Aorta (tissue), 5 donors: Measurements from ENCODE around the gene PPP2R3A. TPM values are rescaled to one million over a fixed set of nuclear protein-coding genes. Genes with fewer than 3 reads are reported as not detected.
"Not testable (repeated sequence)": the region's sequence is repeated elsewhere in the genome, so short reads cannot be mapped to it uniquely, and the experiment has no call there.

Source experiments
- ATAC-seq: fragments of 200-7000 bp; cut with Tn5 transposase; one replicate; pipeline ENCODE4 v1.9.1; 2022; ENCODE audit warnings: moderate library complexity; ENCODE audit not compliant: low FRiP score
- DNase-seq, 2 donors: peaks; one replicate each; pipeline ENCODE4 v3.0.0-alpha.2; 2020
- H3K27ac ChIP-seq, 2 donors: one replicate each; pipeline ENCODE4 v1.5.1; 2013; ENCODE audit warnings: low read length in 2 of 2, mild to moderate bottlenecking in 2 of 2, moderate library complexity in 2 of 2, control low read depth in 1 of 2, inconsistent platforms in 1 of 2, low read depth in 1 of 2
- H3K27me3 ChIP-seq, 2 donors: one replicate each; pipeline ENCODE4 v1.6.1; 2013; ENCODE audit warnings: control low read depth in 1 of 2, low read length in 1 of 2, mild to moderate bottlenecking in 1 of 2, moderate library complexity in 1 of 2; ENCODE audit not compliant: insufficient read depth in 2 of 2, control insufficient read depth in 1 of 2
- H3K36me3 ChIP-seq, 2 donors: one replicate each; pipeline ENCODE4 v1.6.1; 2013; ENCODE audit warnings: control low read depth in 1 of 2, low read length in 1 of 2, mild to moderate bottlenecking in 1 of 2; ENCODE audit not compliant: insufficient read depth in 2 of 2, control insufficient read depth in 1 of 2
- H3K4me1 ChIP-seq, 2 donors: one replicate each; pipeline ENCODE4 v1.6.1; 2013; ENCODE audit warnings: low read length in 2 of 2, control low read depth in 1 of 2, mild to moderate bottlenecking in 1 of 2, moderate library complexity in 1 of 2; ENCODE audit not compliant: insufficient read depth in 2 of 2, control insufficient read depth in 1 of 2
- H3K4me3 ChIP-seq, 2 donors: one replicate each; pipeline ENCODE4 v1.5.1; 2013; ENCODE audit warnings: low read length in 2 of 2, control low read depth in 1 of 2, mild to moderate bottlenecking in 1 of 2
- H3K9me3 ChIP-seq: one replicate; pipeline ENCODE4 v1.6.1; 2013; ENCODE audit warnings: mild to moderate bottlenecking, low read length; ENCODE audit not compliant: control insufficient read depth
- WGBS, 2 donors: extraction: QIAGEN DNeasy Blood & Tissue Kit; methylation state at CpG; one replicate each; pipeline ENCODE4 v1.1.7; 2013; 5-methylcytosine and 5-hydroxymethylcytosine counted together
- intact Hi-C, 2 donors: fragments of 100-400 bp; cut with DNase I; formaldehyde crosslinking; loops; one replicate each; pipeline versions ENCODE4 v1.14.2 to v1.15.0; 2022
- polyA plus RNA-seq, 2 donors: library from polyadenylated mRNA; stranded (reverse); fragments of 200-250 nt; gene quantifications; one replicate each; pipeline ENCODE4 v1.2.3, GENCODE V29; 2013
- total RNA-seq, 2 donors: library from RNA; stranded (reverse); fragmentation: NEBNext Ultra II Directional; extraction: Animal tissue kit (Norgen Biotek cat#: 25700); gene quantifications; one replicate each; pipeline ENCODE4 v1.2.1, GENCODE V29; 2021
- donor health status: healthy with polysubstance abuse.
- donor health status: Bipolar disorder and iron deficiency.
- donor health status: DM: no; HTN: no; CAD: no.
- donor health status: DM: no; HTN: no; CAD: no.
- donor health status: DM: yes; HTN: yes; CAD: no.

The PPP2R3A gene
- total and polyA plus RNA-seq, 4 donors: 2.6 to 19.6 (median 9.5) TPM

- 92 to 94% methylated on average over 3 of the region's 3 CpGs for WGBS, 2 donors
- no peak overlapping the region for H3K4me3 ChIP-seq
- DNase-seq (no peak), ATAC-seq (no peak)
- H3K27me3 ChIP-seq: no peaks in the 10 kb centered on the region
- H3K9me3 ChIP-seq: no peaks in the 10 kb centered on the region
- no peaks in the 10 kb centered on the region for H3K4me1 ChIP-seq
- H3K27ac ChIP-seq: no peak overlapping the region
- H3K36me3 ChIP-seq: no peaks in the 10 kb centered on the region
- intact Hi-C loops: no loop called here
Measured at GRCh38 chr3:135926664-135927063, 38.9 kb upstream of the PPP2R3A start.

GRCh38 chr3:135927155-135927554, 38.4 kb upstream of the PPP2R3A start:
- Histone ChIP-seq H3K36me3 (no peaks in the 10 kb centered on the region), H3K4me3 (no peak overlapping the region), H3K4me1 (no peaks in the 10 kb centered on the region), H3K27ac (no peak overlapping the region), H3K9me3 (no peaks in the 10 kb centered on the region), H3K27me3 (no peaks in the 10 kb centered on the region)
- WGBS, 2 donors: 67 to 78% methylated on average over 1 of the region's 1 CpG
- no peak for DNase-seq
- intact Hi-C loops: no loop called here
- no peak for ATAC-seq

GRCh38 chr3:135929670-135930069, 35.9 kb upstream of the PPP2R3A start:
- intact Hi-C loops: no loop called here
- Histone ChIP-seq H3K27me3 (no peaks in the 10 kb centered on the region), H3K4me3 (no peak overlapping the region), H3K4me1 (no peaks in the 10 kb centered on the region), H3K9me3 (no peaks in the 10 kb centered on the region), H3K36me3 (no peaks in the 10 kb centered on the region), H3K27ac (no peak overlapping the region)
- peak; percentile 38 for ATAC-seq
- WGBS, 2 donors: 67 to 73% methylated on average over 1 of the region's 1 CpG
- DNase-seq: no peak

- DNase-seq (no peak), ATAC-seq (no peak)
- H3K27ac ChIP-seq: no peak overlapping the region
- H3K4me1 ChIP-seq: no peaks in the 10 kb centered on the region
- no peak overlapping the region for H3K4me3 ChIP-seq
- WGBS, 2 donors: 3 to 24% methylated on average over 1 of the region's 1 CpG
- intact Hi-C loops: no loop called here
- no peaks in the 10 kb centered on the region for H3K27me3 ChIP-seq
- no peaks in the 10 kb centered on the region for H3K9me3 ChIP-seq
- no peaks in the 10 kb centered on the region for H3K36me3 ChIP-seq
Measured at GRCh38 chr3:135930255-135930654, 35.3 kb upstream of the PPP2R3A start.

GRCh38 chr3:135935171-135935570, 30.4 kb upstream of the PPP2R3A start:
- H3K9me3 ChIP-seq, H3K27ac ChIP-seq, H3K36me3 ChIP-seq, DNase-seq, H3K4me3 ChIP-seq, intact Hi-C loops, ATAC-seq, H3K27me3 ChIP-seq, H3K4me1 ChIP-seq: not testable (repeated sequence)
- 86 to 89% methylated on average over 5 of the region's 5 CpGs for WGBS, 2 donors

- H3K9me3 ChIP-seq, H3K36me3 ChIP-seq, H3K27me3 ChIP-seq, DNase-seq, H3K4me3 ChIP-seq, H3K27ac ChIP-seq, intact Hi-C loops, H3K4me1 ChIP-seq, ATAC-seq: not testable (repeated sequence)
- WGBS, 2 donors: 90 to 94% methylated on average over 1 of the region's 1 CpG
Measured at GRCh38 chr3:135937766-135938165, 27.8 kb upstream of the PPP2R3A start.

- WGBS, 2 donors: 53 to 59% methylated on average over 2 of the region's 2 CpGs
- Histone ChIP-seq H3K27me3 (no peaks in the 10 kb centered on the region), H3K4me1 (no peaks in the 10 kb centered on the region), H3K4me3 (no peak overlapping the region), H3K9me3 (peaks cover 2% of the 10 kb centered on the region), H3K27ac (no peak overlapping the region), H3K36me3 (no peaks in the 10 kb centered on the region)
- intact Hi-C loops: no loop called here
- DNase-seq: no peak
- ATAC-seq: no peak
Measured at GRCh38 chr3:135944831-135945230, 20.7 kb upstream of the PPP2R3A start.

GRCh38 chr3:135950941-135951340, 14.6 kb upstream of the PPP2R3A start:
- no peaks in the 10 kb centered on the region for H3K9me3 ChIP-seq
- no peak overlapping the region for H3K4me3 ChIP-seq
- H3K36me3 ChIP-seq: no peaks in the 10 kb centered on the region
- H3K4me1 ChIP-seq: no peaks in the 10 kb centered on the region
- no peaks in the 10 kb centered on the region for H3K27me3 ChIP-seq
- H3K27ac ChIP-seq: no peak overlapping the region
- ATAC-seq: no peak
- no peak for DNase-seq
- 64 to 67% methylated on average over 2 of the region's 2 CpGs for WGBS, 2 donors
- intact Hi-C loops: no loop called here

- Histone ChIP-seq H3K36me3 (no peaks in the 10 kb centered on the region), H3K4me1 (peaks cover 3 to 7% of the 10 kb centered on the region in 2 donors), H3K27me3 (no peaks in the 10 kb centered on the region), H3K4me3 (no peak overlapping the region), H3K27ac (no peak overlapping the region), H3K9me3 (no peaks in the 10 kb centered on the region)
- intact Hi-C loops: loop anchor here in 1 of 2 donors (5.0 kb wide), 1 partner anchor 33 kb away; no protein-coding TSS in a partner anchor
- no peak for ATAC-seq
- no peak for DNase-seq
- 78 to 85% methylated on average over 1 of the region's 1 CpG for WGBS, 2 donors
Measured at GRCh38 chr3:135964160-135964955, 1.2 kb upstream of the PPP2R3A start.
